H1 (cell line): ENCODE measurements around the gene HOXA11. TPM values are rescaled to one million over a fixed set of nuclear protein-coding genes. Genes with fewer than 3 reads are reported as not detected.
A peak's percentile ranks its signal among the peaks of the same experiment; 100 is the strongest.

Source experiments
- CTCF ChIA-PET: fragments of 300-600 bp; sonication (Branson Sonifier 250); formaldehyde crosslinking; loops from one replicate; lab custom pipeline; 2021; ENCODE audit not compliant: partially characterized antibody; lab: Charles Lee
- POLR2A ChIA-PET: fragments of 300-600 bp; sonication (Branson Sonifier 250); formaldehyde crosslinking; loops from one replicate; lab custom pipeline; 2021; ENCODE audit warnings: inconsistent platforms; ENCODE audit not compliant: partially characterized antibody; lab: Charles Lee
- DNase-seq, 2 experiments: peaks; one replicate each; pipeline versions ENCODE4 v3.0.0 to v3.0.0-alpha.2; 2010 to 2022; ENCODE audit warnings: low spot score in 2 of 2, low read depth in 1 of 2, mixed read lengths in 1 of 2
- FAIRE-seq: peaks from 2 replicates; lab custom pipeline; 2011; peaks lifted over from hg19 to GRCh38; lab: Jason Lieb, UNC
- H2AFZ ChIP-seq: 2 replicates; pipeline ENCODE4 v1.8.1; 2012; ENCODE audit warnings: low read length, inconsistent platforms
- H2AK5ac ChIP-seq: 2 replicates; pipeline ENCODE4 v1.6.1; 2013; ENCODE audit warnings: low read depth, low read length
- H2BK120ac ChIP-seq: replicated peaks from 2 replicates; pipeline ENCODE3; 2013; ENCODE audit warnings: low read depth, low read length, inconsistent platforms
- H2BK12ac ChIP-seq: 2 replicates; pipeline ENCODE4 v1.6.1; 2013; ENCODE audit warnings: low read depth, low read length
- H2BK15ac ChIP-seq: 2 replicates; pipeline ENCODE4 v1.6.1; 2013; ENCODE audit warnings: low read length
- H2BK20ac ChIP-seq: 2 replicates; pipeline ENCODE4 v1.6.1; 2013; ENCODE audit warnings: low read length
- H2BK5ac ChIP-seq: 2 replicates; pipeline ENCODE4 v1.6.1; 2013; ENCODE audit warnings: low read depth, low read length
- H3K14ac ChIP-seq: 2 replicates; pipeline ENCODE4 v1.6.1; 2013; ENCODE audit warnings: inconsistent platforms; ENCODE audit not compliant: insufficient read length
- H3K18ac ChIP-seq: 2 replicates; pipeline ENCODE4 v1.6.1; 2013; ENCODE audit warnings: low read length; ENCODE audit errors: extremely low read depth
- H3K23ac ChIP-seq: 2 replicates; pipeline ENCODE4 v1.6.1; 2013; ENCODE audit warnings: inconsistent platforms; ENCODE audit not compliant: insufficient read length
- H3K23me2 ChIP-seq: 2 replicates; pipeline ENCODE4 v1.6.1; 2013; ENCODE audit warnings: low read depth, low read length
- H3K27ac ChIP-seq: 2 replicates; pipeline ENCODE4 v1.6.1; 2011; ENCODE audit warnings: low read depth, low read length, inconsistent platforms
- H3K27me3 ChIP-seq, 4 experiments: replicated peaks in 1 of 4; 1 replicate in 1 of 4; 2 replicates in 3 of 4; pipeline versions ENCODE4 v1.6.1 to v1.8.1; 2011 to 2013; ENCODE audit warnings: low read length in 3 of 4, mild to moderate bottlenecking in 3 of 4, inconsistent platforms in 2 of 4, mixed read lengths in 2 of 4, moderate library complexity in 1 of 4; ENCODE audit not compliant: control insufficient read depth in 3 of 4, insufficient read depth in 3 of 4; ENCODE audit errors: extremely low read depth in 1 of 4
- H3K36me3 ChIP-seq, 4 experiments: 2 replicates each; pipeline versions ENCODE4 v1.6.1 to v1.8.1; 2011 to 2013; ENCODE audit warnings: mild to moderate bottlenecking in 4 of 4, low read length in 3 of 4, moderate library complexity in 2 of 4, control low read depth in 1 of 4, inconsistent platforms in 1 of 4; ENCODE audit not compliant: insufficient read depth in 4 of 4, control insufficient read depth in 2 of 4
- H3K4ac ChIP-seq: replicated peaks from 2 replicates; pipeline ENCODE3; 2013; ENCODE audit warnings: low read length, low read depth, mixed read lengths, inconsistent platforms; ENCODE audit not compliant: insufficient read length
- H3K4me1 ChIP-seq, 4 experiments: replicated peaks in 1 of 4; 1 replicate in 1 of 4; 2 replicates in 3 of 4; pipeline versions ENCODE4 v1.6.1 to v1.8.1; 2011 to 2013; ENCODE audit warnings: low read length in 3 of 4, inconsistent platforms in 2 of 4, mixed read lengths in 1 of 4; ENCODE audit not compliant: insufficient read depth in 4 of 4, control insufficient read depth in 3 of 4
- H3K4me2 ChIP-seq, 2 experiments: 2 replicates each; pipeline versions ENCODE4 v1.6.1 to v1.8.1; 2011 to 2013; ENCODE audit warnings: low read depth in 2 of 2, low read length in 2 of 2, control low read depth in 1 of 2, inconsistent platforms in 1 of 2, mild to moderate bottlenecking in 1 of 2; ENCODE audit not compliant: insufficient read depth in 1 of 2
- H3K4me3 ChIP-seq, 4 experiments: fragments of 200-600, 300-600 bp in 1 of 4; sonication (generic), shearing (Covaris generic), sonication (Bioruptor Twin) in 1 of 4; 2 replicates each; pipeline versions ENCODE4 v1.5.1 to v1.8.1; 2011 to 2016; ENCODE audit warnings: low read length in 4 of 4, low read depth in 3 of 4, control low read depth in 2 of 4, inconsistent platforms in 2 of 4, mild to moderate bottlenecking in 2 of 4, mixed read lengths in 1 of 4, moderate library complexity in 1 of 4; ENCODE audit not compliant: insufficient read depth in 2 of 4; ENCODE audit errors: extremely low read depth in 1 of 4
- H3K56ac ChIP-seq: replicated peaks from 2 replicates; pipeline ENCODE3; 2013; ENCODE audit warnings: low read depth, mild to moderate bottlenecking, mixed read lengths, low read length, inconsistent platforms; ENCODE audit not compliant: insufficient read length
- H3K79me1 ChIP-seq: 2 replicates; pipeline ENCODE4 v1.6.1; 2013; ENCODE audit warnings: low read depth, low read length, control low read depth
- H3K79me2 ChIP-seq, 2 experiments: 2 replicates each; pipeline versions ENCODE4 v1.6.1 to v1.8.1; 2012 to 2013; ENCODE audit warnings: low read length in 2 of 2, mild to moderate bottlenecking in 2 of 2, inconsistent platforms in 1 of 2; ENCODE audit not compliant: insufficient read depth in 2 of 2, control insufficient read depth in 1 of 2
- H3K9ac ChIP-seq, 4 experiments: replicated peaks in 1 of 4; 1 replicate in 1 of 4; 2 replicates in 3 of 4; pipeline versions ENCODE4 v1.6.1 to v1.8.1; 2011 to 2013; ENCODE audit warnings: low read depth in 3 of 4, low read length in 3 of 4, control low read depth in 2 of 4, mild to moderate bottlenecking in 2 of 4, moderate library complexity in 2 of 4, inconsistent platforms in 1 of 4; ENCODE audit errors: extremely low read depth in 1 of 4
- H3K9me3 ChIP-seq, 2 experiments: 2 replicates each; pipeline versions ENCODE4 v1.6.1 to v1.8.1; 2012 to 2013; ENCODE audit warnings: mild to moderate bottlenecking in 2 of 2, moderate library complexity in 2 of 2, control low read depth in 1 of 2, inconsistent platforms in 1 of 2, low read depth in 1 of 2, low read length in 1 of 2, mixed read lengths in 1 of 2; ENCODE audit not compliant: insufficient read depth in 2 of 2
- H4K20me1 ChIP-seq, 2 experiments: replicated peaks in 1 of 2; 2 replicates each; pipeline versions ENCODE3 to v1.8.1; 2011 to 2013; ENCODE audit warnings: inconsistent platforms in 2 of 2, low read length in 2 of 2, mild to moderate bottlenecking in 1 of 2; ENCODE audit not compliant: insufficient read depth in 2 of 2, control insufficient read depth in 1 of 2
- H4K5ac ChIP-seq: 2 replicates; pipeline ENCODE4 v1.6.1; 2013; ENCODE audit warnings: low read length, low read depth, mixed read lengths, inconsistent platforms; ENCODE audit not compliant: insufficient read length
- H4K8ac ChIP-seq: 2 replicates; pipeline ENCODE4 v1.8.0; 2013; ENCODE audit warnings: mild to moderate bottlenecking, moderate library complexity, low read length, inconsistent platforms; ENCODE audit not compliant: insufficient read depth; ENCODE audit errors: extremely low read depth
- H4K91ac ChIP-seq: replicated peaks from 2 replicates; pipeline ENCODE3; 2013; ENCODE audit warnings: low read length, mixed read lengths, inconsistent platforms; ENCODE audit not compliant: insufficient read length
- CTCF ChIP-seq, 3 experiments: IDR thresholded peaks; 1 replicate in 2 of 3; 2 replicates in 1 of 3; pipeline versions ENCODE4 v1.5.1 to v1.6.1; 2011; ENCODE audit warnings: low read length in 3 of 3, mild to moderate bottlenecking in 3 of 3, inconsistent platforms in 2 of 3, low read depth in 1 of 3, moderate library complexity in 1 of 3; ENCODE audit not compliant: insufficient read depth in 1 of 3; ENCODE audit errors: control extremely low read depth in 1 of 3
- HDAC6 ChIP-seq: IDR thresholded peaks from one replicate; pipeline ENCODE4 v1.7.1; 2012; ENCODE audit warnings: low read depth, mild to moderate bottlenecking, inconsistent platforms, low read length, moderate library complexity
- KDM4A ChIP-seq: IDR thresholded peaks from one replicate; pipeline ENCODE4 v1.7.1; 2012; ENCODE audit warnings: low read depth, mild to moderate bottlenecking, moderate library complexity, low read length, inconsistent platforms; ENCODE audit not compliant: severe bottlenecking
- NANOG ChIP-seq: IDR thresholded peaks from 2 replicates; pipeline ENCODE4 v1.6.1; 2011; ENCODE audit warnings: low read length, low read depth, mild to moderate bottlenecking, inconsistent platforms; ENCODE audit not compliant: insufficient read depth, poor library complexity, severe bottlenecking
- PHF8 ChIP-seq: fragments of 200-600 bp; sonication (generic); conservative IDR thresholded peaks from 2 replicates; pipeline ENCODE4 v1.7.1; 2012; ENCODE audit warnings: low read depth, mild to moderate bottlenecking, inconsistent platforms, low read length, moderate library complexity
- POLR2A ChIP-seq, 2 experiments: IDR thresholded peaks; 1 replicate in 1 of 2; 2 replicates in 1 of 2; pipeline ENCODE4 v1.6.1; 2011; ENCODE audit warnings: low read depth in 2 of 2, low read length in 2 of 2, mild to moderate bottlenecking in 2 of 2; ENCODE audit errors: control extremely low read depth in 1 of 2
- RAD21 ChIP-seq, 2 experiments: IDR thresholded peaks in 1 of 2; conservative IDR thresholded peaks in 1 of 2; 2 replicates each; pipeline ENCODE4 v1.6.1; 2011; ENCODE audit warnings: low read depth in 2 of 2, low read length in 2 of 2, improper control_type of control experiment in 1 of 2, inconsistent platforms in 1 of 2, mild to moderate bottlenecking in 1 of 2, moderate library complexity in 1 of 2
- SIN3A ChIP-seq, 2 experiments: IDR thresholded peaks in 1 of 2; conservative IDR thresholded peaks in 1 of 2; 2 replicates each; pipeline ENCODE4 v1.6.1; 2011 to 2012; ENCODE audit warnings: low read length in 2 of 2, improper control_type of control experiment in 1 of 2, low read depth in 1 of 2, mild to moderate bottlenecking in 1 of 2
- SIRT6 ChIP-seq: IDR thresholded peaks from one replicate; pipeline ENCODE4 v1.7.1; 2012; ENCODE audit warnings: low read length, inconsistent platforms
- YY1 ChIP-seq: IDR thresholded peaks from 2 replicates; pipeline ENCODE4 v1.6.1; 2011; ENCODE audit warnings: low read depth, mild to moderate bottlenecking, low read length
- WGBS, 2 experiments: shearing (Covaris generic) in 1 of 2; methylation state at CpG; one replicate each; pipeline versions ENCODE4 v1.1.6 to v1.1.7; 2013 to 2015; ENCODE audit warnings: low lambda C conversion rate in 2 of 2, mixed read lengths in 2 of 2, inconsistent platforms in 1 of 2, low coverage in 1 of 2, missing lambda C conversion rate in 1 of 2; ENCODE audit not compliant: insufficient replicate concordance in 2 of 2, insufficient coverage in 1 of 2, insufficient read length in 1 of 2; ENCODE audit errors: extremely low coverage in 1 of 2, missing lambda C conversion rate in 1 of 2; 5-methylcytosine and 5-hydroxymethylcytosine counted together
- polyA plus RNA-seq, 7 experiments: library from polyadenylated mRNA; depleted of rRNA in 3 of 7; stranded (reverse) in 5 of 7; unstranded in 2 of 7; fragments of >200 nt in 5 of 7; fragments of 200-250 nt in 2 of 7; gene quantifications; 1 replicate in 5 of 7; 2 replicates in 1 of 7; 4 replicates in 1 of 7; pipeline versions ENCODE4 v1.2.1 to v1.2.3, GENCODE V29; 2011 to 2013; ENCODE audit warnings: missing spikeins in 2 of 7, mixed read lengths in 2 of 7
- total RNA-seq: library from RNA; stranded (reverse); fragmentation: NEBNext Ultra II Directional; extraction: Animal tissue kit (Norgen Biotek cat#: 25700); gene quantifications from 2 replicates; pipeline ENCODE4 v1.2.1, GENCODE V29; 2021

Gene HOXA11
- total and polyA plus RNA-seq, 2 of the 8 experiments (the other 6 are each of a cell fraction or from before 2014, with no cell fraction given), result not detected

GRCh38 chr7:27196287-27196767 is 11.3 kb upstream of the HOXA11 start:
- Histone ChIP-seq H3K23me2 (no peaks in the 10 kb centered on the region; the same call in 1 of the 2 replicates), H3K27me3 (peaks cover 83 to 100% (median 95%) of the 10 kb centered on the region in 4 experiments), H4K8ac (no peak overlapping the region), H3K27ac (no peak overlapping the region), H2AK5ac (no peak overlapping the region), H3K14ac (no peak overlapping the region), H2BK12ac (no peak overlapping the region), H4K20me1 (peaks cover 28 to 34% of the 10 kb centered on the region in 2 experiments), H3K4me3 (no peak overlapping the region), H2BK15ac (no peak overlapping the region), H3K4ac (no peak overlapping the region), H3K79me1 (no peaks in the 10 kb centered on the region; the same call in 1 of the 2 replicates), H3K36me3 (peaks cover 0 to 15% (median 0%) of the 10 kb centered on the region in 4 experiments; a peak in 1 of 8 replicates), H3K4me2 (no peak overlapping the region), H3K56ac (no peak overlapping the region), H4K5ac (no peak overlapping the region), H3K18ac (no peak overlapping the region), H3K4me1 (peaks cover 0 to 6% (median 4%) of the 10 kb centered on the region in 4 experiments; a peak in 4 of 7 replicates), H3K9me3 (peaks cover 0 to 3% of the 10 kb centered on the region in 2 experiments; a peak in 1 of 4 replicates), H4K91ac (no peak overlapping the region), H3K9ac (no peak overlapping the region), H2BK120ac (no peak overlapping the region), H3K23ac (no peak overlapping the region), H2AFZ (no peak overlapping the region), H2BK20ac (no peak overlapping the region), H2BK5ac (no peak overlapping the region), H3K79me2 (no peaks in the 10 kb centered on the region)
- ChIA-PET POLR2A (no interaction called here), CTCF (interaction anchor here (0.6 to 3.2 kb wide), 45 partner anchors 8 to 900 kb away, joined by 3 to 31 read pairs (median 4); no protein-coding TSS in a partner anchor)
- WGBS, 2 experiments, result 9% methylated on average over 6 of the region's 6 CpGs; no CpG with 5 or more reads in 1 of the 2 experiments
- peak; percentile 99 for FAIRE-seq
- DNase-seq, result peak in 1 of 2 experiments; percentile 90
- TF ChIP-seq KDM4A (no peak), RAD21 (IDR thresholded peaks at IDR 0.05 in 1 of 2, conservative IDR thresholded peaks at IDR 0.05 in 1 of 2; ENCODE audit: low read depth in 2 of 2, low read length in 2 of 2) (peak; percentile 96 to 97), PHF8 (no peak), YY1 (no peak), SIN3A (conservative IDR thresholded peaks at IDR 0.05 in 1 of 2, IDR thresholded peaks at IDR 0.05 in 1 of 2; ENCODE audit: low read depth in 1 of 2, low read length in 2 of 2) (peak in 1 of 2 experiments; percentile 80; a peak in 2 of 4 replicates), SIRT6 (no peak), HDAC6 (no peak), NANOG (no peak), CTCF (IDR thresholded peaks at IDR 0.05; ENCODE audit: control extremely low read depth in 1 of 3, insufficient read depth in 1 of 3, low read depth in 1 of 3, low read length in 3 of 3) (peak; percentile 9 to 82 (median 76)), POLR2A (IDR thresholded peaks at IDR 0.05; ENCODE audit: control extremely low read depth in 1 of 2, low read depth in 2 of 2, low read length in 2 of 2) (no peak)
